ENCODE data around the gene APOBEC3C. TPM values are rescaled to one million over a fixed set of nuclear protein-coding genes. Genes with fewer than 3 reads are reported as not detected.

APOBEC3C gene
- total and polyA plus RNA-seq, 11 donors = 7.3 to 53.8 (median 24.9) TPM

DNA sequence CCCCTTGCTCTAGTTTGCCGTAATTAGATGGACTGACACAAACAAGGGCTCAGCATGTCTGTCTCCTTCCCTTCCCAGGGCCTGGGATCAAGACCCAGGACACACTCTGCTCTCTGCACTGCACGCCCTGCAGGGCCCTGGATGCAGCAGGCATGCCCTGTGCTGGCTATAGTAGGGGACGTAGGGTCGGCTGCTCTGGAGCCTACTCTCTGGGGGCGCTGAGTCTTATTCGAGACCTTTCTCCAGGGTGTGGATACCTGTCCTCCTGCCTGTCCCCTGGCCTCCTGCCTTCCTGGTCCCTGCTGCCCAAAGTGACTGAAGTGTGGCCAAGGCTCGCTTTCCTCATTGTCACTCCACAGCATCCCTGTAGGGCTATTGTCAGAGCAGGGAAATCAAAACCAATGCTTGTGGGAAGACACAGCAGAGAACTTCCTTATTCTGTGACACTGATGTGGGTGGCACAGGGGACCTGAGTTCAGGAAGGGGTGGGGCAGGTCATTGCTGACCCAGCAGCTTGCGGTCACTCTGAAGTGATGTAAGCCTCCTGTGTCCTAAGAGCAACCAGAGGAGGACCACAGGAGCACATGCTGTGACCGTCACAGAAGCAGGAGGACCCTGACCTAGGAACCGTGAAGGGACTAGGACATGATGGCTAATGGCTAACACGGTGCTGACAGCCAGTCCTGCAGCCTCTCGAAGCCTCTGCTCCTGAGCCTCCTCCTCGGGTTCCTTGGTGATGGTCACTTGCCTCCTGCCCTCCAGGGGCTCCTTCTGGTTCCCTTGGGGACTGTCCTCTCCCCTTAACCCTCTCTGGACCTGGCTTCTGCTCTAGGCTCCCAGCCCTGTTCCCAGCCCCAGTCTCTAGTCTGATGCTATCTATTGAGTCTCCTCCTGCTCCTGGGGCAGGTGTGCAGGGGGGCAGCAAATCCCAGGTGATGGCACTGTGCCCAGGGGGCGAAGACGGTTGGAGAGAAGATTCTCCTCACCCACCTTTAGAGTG is 46.3 kb upstream of the APOBEC3C start:
- Histone ChIP-seq H3K9me3 (no peaks in the 10 kb centered on the region), H3K27me3 (peaks cover 0 to 17% (median 0%) of the 10 kb centered on the region in 9 donors), H3K36me3 (no peaks in the 10 kb centered on the region), H3K27ac (peak overlapping the region in 1 of 12 donors; percentile 64), H3K4me1 (peaks cover 0 to 47% (median 0%) of the 10 kb centered on the region in 12 donors), H3K4me3 (no peak overlapping the region)
- intact Hi-C loops (cut with DNase I) = no loop called here
- DNase-seq (peak in 3 of 5 donors; percentile 37 to 61 (median 48)), ATAC-seq (peak; percentile 38 to 81 (median 56))
- no peak for TF ChIP-seq POLR2A (IDR thresholded peaks at IDR 0.05)
- TF ChIP-seq, protein P1, sequence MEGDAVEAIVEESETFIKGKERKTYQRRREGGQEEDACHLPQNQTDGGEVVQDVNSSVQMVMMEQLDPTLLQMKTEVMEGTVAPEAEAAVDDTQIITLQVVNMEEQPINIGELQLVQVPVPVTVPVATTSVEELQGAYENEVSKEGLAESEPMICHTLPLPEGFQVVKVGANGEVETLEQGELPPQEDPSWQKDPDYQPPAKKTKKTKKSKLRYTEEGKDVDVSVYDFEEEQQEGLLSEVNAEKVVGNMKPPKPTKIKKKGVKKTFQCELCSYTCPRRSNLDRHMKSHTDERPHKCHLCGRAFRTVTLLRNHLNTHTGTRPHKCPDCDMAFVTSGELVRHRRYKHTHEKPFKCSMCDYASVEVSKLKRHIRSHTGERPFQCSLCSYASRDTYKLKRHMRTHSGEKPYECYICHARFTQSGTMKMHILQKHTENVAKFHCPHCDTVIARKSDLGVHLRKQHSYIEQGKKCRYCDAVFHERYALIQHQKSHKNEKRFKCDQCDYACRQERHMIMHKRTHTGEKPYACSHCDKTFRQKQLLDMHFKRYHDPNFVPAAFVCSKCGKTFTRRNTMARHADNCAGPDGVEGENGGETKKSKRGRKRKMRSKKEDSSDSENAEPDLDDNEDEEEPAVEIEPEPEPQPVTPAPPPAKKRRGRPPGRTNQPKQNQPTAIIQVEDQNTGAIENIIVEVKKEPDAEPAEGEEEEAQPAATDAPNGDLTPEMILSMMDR (IDR thresholded peaks at IDR 0.05) = no peak
- WGBS, 4 donors = 72 to 78% (median 75%) methylated on average over 10 to 15 of the region's 15 CpGs; no CpG with 5 or more reads in 1 of the 4 donors

DNA sequence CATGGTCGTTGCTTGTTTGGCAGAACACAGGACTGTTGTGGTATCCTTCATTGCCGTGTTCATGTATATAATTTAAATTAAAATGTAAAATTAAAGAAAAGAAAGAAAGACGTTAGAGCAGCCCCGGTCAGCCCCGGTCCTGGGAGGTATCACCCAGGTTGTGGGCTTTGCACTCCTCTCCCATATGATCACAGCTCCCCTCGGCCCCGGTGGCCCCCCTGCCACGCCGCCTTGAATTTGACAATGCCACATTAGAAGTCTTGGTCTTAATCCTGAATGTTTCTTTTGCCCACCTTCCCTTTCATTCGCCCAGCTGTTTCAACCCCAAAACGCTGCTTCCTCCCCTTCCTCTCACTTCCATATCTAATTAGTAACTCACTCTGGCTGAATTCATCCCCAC is 45.3 kb upstream of the APOBEC3C start:
- Histone ChIP-seq H3K36me3 (no peaks in the 10 kb centered on the region), H3K27ac (no peak overlapping the region), H3K4me1 (peaks cover 0 to 47% (median 0%) of the 10 kb centered on the region in 12 donors), H3K9me3 (no peaks in the 10 kb centered on the region), H3K27me3 (peaks cover 0 to 24% (median 0%) of the 10 kb centered on the region in 9 donors), H3K4me3 (no peak overlapping the region)
- TF ChIP-seq POLR2A (IDR thresholded peaks at IDR 0.05) = no peak
- TF ChIP-seq, protein P1 (IDR thresholded peaks at IDR 0.05) = no peak
- intact Hi-C loops (cut with DNase I) = no loop called here
- DNase-seq = no peak
- ATAC-seq = no peak
- 75 to 85% (median 83%) methylated on average over 11 of the region's 11 CpGs; no CpG with 5 or more reads in 1 of the 4 donors for WGBS, 4 donors

DNA sequence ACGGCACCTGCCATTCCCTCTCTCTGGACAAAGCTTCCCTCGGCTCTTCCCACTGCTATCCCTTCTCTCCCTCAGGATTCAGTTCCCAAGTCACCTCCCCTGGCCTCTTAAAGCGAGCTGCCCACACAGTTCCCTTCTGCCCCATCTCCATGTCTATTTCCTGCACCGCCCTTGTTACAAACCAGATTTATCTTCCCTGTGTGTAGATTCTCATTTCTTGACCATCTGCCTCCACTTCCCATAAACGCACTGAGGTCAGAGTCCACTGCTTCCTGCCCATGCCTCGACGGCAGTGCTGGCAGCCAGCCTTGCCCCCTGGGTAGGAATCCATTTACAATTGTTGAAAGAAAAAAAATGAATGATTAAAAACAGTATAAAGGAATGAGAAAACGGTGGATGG is 43.5 kb upstream of the APOBEC3C start:
- ATAC-seq = no peak
- Histone ChIP-seq H3K36me3 (no peaks in the 10 kb centered on the region), H3K9me3 (no peaks in the 10 kb centered on the region), H3K4me1 (peaks cover 0 to 47% (median 0%) of the 10 kb centered on the region in 12 donors), H3K4me3 (no peak overlapping the region), H3K27ac (peak overlapping the region in 1 of 12 donors; percentile 32), H3K27me3 (peaks cover 0 to 28% (median 0%) of the 10 kb centered on the region in 9 donors)
- no peak for DNase-seq
- 43 to 54% (median 47%) methylated on average over 8 of the region's 8 CpGs; no CpG with 5 or more reads in 1 of the 4 donors for WGBS, 4 donors
- intact Hi-C loops (cut with DNase I) = no loop called here
- TF ChIP-seq, protein P1 (IDR thresholded peaks at IDR 0.05) = no peak
- no peak for TF ChIP-seq POLR2A (IDR thresholded peaks at IDR 0.05)

DNA sequence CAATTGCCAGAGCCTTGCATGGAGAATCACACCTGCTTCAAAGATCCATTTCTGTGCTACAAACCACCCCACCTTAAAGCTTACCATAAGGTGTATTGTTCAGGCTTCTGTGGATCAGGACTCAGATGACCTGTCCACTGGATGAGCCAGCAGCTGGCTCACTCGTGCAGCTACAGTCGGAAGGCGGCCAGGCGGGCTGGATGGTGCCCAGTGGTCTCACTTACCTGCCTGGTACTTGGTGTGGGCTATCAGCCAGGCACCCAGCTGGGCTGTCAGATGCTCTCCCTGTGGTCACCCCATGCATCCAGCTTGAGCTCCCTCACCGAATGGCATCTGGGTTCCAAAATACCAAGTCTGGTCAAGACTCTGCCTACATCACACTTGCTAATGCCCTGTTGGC is 42.9 kb upstream of the APOBEC3C start:
- no peak overlapping the region for H3K27ac ChIP-seq
- ATAC-seq (no peak), DNase-seq (no peak)
- intact Hi-C loops (cut with DNase I) = no loop called here
- 17 to 83% (median 83%) methylated on average over 1 to 5 of the region's 5 CpGs; no CpG with 5 or more reads in 1 of the 4 donors for WGBS, 4 donors
- H3K4me1 ChIP-seq = peaks cover 0 to 47% (median 0%) of the 10 kb centered on the region in 12 donors
- H3K9me3 ChIP-seq = no peaks in the 10 kb centered on the region
- H3K27me3 ChIP-seq = peaks cover 0 to 28% (median 0%) of the 10 kb centered on the region in 9 donors
- TF ChIP-seq, protein P1 (IDR thresholded peaks at IDR 0.05) = no peak
- no peak for TF ChIP-seq POLR2A (IDR thresholded peaks at IDR 0.05)
- H3K36me3 ChIP-seq = no peaks in the 10 kb centered on the region
- H3K4me3 ChIP-seq = no peak overlapping the region

All from heart left ventricle (tissue), 16 donors.